Coronary artery (tissue), 2 donors: ENCODE data around the gene MTHFD2L.
A peak's percentile ranks its signal among the peaks of the same experiment; 100 is the strongest.

Experiments
- DNase-seq: peaks from one replicate; pipeline ENCODE4 v3.0.0-alpha.2; 2017; ENCODE audit warnings: low spot score
- H3K27ac ChIP-seq, 2 donors: fragments of 200-600 bp; sonication (generic); one replicate each; pipeline ENCODE4 v1.5.1; 2016 to 2019
- H3K4me3 ChIP-seq: fragments of 200-600 bp; sonication (generic); 2 replicates; pipeline ENCODE4 v1.5.1; 2016; ENCODE audit warnings: mild to moderate bottlenecking, moderate library complexity
- TF ChIP-seq, protein P1 (sequence below): fragments of 200-600 bp; sonication (generic); IDR thresholded peaks from one replicate; pipeline ENCODE4 v1.5.1; 2019; ENCODE audit warnings: antibody characterized with exemption

MTHFD2L gene

DNA sequence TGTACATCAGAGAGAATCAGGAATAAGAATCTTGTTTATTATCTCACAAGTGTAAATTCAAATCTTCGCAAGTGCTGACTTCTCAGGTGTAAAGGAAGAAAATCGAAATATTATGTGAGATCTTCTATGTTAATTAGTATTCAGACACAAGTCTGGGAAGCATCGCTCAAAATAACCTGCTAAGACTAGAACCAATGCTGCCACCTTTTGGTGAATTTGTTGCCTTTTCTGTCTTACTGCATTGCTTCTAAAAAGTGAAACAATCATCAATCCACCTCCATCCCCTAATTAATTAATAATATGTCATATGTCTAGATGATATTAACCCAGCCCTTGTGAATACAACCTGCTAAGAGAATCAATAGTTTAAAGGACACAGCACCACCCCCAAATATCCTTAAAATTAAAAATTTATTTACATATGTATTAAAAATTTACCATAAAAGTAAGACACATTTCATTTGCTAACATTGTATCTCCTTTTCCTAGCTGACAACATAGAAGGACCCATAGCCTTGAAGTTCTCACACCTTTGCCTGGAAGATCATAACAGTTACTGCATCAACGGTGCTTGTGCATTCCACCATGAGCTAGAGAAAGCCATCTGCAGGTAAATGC is 153.9 kb downstream of the MTHFD2L start:
- Histone ChIP-seq H3K4me3 (no peak overlapping the region), H3K27ac (no peak overlapping the region)
- no peak for DNase-seq
- TF ChIP-seq, protein P1, sequence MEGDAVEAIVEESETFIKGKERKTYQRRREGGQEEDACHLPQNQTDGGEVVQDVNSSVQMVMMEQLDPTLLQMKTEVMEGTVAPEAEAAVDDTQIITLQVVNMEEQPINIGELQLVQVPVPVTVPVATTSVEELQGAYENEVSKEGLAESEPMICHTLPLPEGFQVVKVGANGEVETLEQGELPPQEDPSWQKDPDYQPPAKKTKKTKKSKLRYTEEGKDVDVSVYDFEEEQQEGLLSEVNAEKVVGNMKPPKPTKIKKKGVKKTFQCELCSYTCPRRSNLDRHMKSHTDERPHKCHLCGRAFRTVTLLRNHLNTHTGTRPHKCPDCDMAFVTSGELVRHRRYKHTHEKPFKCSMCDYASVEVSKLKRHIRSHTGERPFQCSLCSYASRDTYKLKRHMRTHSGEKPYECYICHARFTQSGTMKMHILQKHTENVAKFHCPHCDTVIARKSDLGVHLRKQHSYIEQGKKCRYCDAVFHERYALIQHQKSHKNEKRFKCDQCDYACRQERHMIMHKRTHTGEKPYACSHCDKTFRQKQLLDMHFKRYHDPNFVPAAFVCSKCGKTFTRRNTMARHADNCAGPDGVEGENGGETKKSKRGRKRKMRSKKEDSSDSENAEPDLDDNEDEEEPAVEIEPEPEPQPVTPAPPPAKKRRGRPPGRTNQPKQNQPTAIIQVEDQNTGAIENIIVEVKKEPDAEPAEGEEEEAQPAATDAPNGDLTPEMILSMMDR, result peak; percentile 50

DNA sequence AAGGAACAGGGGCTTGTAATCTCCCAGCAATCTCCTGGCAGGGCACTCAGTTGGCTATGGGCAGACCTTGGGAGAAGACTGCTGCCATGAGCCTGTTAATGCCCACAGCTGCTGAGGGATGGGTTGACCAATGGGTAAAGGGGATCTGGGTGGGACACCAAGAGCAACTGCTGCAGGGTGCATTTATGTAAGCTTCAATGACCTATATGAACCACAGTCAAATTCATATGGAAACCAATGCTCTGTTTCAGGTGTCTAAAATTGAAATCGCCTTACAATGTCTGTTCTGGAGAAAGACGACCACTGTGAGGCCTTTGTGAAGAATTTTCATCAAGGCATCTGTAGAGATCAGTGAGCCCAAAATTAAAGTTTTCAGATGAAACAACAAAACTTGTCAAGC is 156.4 kb downstream of the MTHFD2L start:
- no peak for DNase-seq
- Histone ChIP-seq H3K4me3 (no peak overlapping the region), H3K27ac (no peak overlapping the region)
- TF ChIP-seq, protein P1, result no peak

DNA sequence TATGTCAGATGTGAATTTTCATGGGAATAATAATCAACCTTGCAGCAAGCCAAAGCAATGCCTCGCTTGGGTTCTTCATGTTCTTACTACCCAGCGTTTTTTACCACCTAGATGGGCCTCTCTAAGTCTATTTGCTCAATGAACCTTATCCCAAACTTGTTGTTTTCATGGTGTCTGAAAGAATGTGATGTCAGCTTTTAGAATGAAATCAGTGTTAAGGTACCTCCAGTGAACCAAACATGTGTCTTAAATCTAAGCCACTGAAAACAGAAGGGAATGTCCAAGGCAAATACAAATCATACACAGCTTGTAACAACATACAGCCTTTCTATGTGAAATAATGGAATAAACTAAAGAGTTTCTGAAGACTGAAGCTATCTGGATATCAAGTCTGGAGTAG is 157.0 kb downstream of the MTHFD2L start:
- DNase-seq, result no peak
- Histone ChIP-seq H3K27ac (no peak overlapping the region), H3K4me3 (no peak overlapping the region)
- TF ChIP-seq, protein P1, result no peak

DNA sequence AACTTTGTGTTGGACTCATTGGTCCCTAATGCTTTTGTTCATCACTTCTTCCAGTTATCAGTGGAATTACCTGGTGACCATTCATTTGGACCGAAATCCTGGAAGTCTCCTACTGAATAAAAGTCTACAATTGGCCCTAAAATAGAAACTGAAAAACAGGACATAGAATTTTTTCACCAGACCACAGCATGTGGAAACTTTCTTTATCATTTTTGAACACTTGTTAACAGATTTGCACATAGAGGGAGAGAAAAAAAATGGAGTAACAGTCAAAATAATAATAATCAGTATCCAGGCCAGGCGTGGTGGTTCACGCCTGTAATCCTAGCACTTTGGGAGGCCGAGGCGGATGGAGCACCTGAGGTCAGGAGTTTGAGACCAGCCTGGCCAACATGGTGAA is 157.5 kb downstream of the MTHFD2L start:
- TF ChIP-seq, protein P1, result no peak
- H3K4me3 ChIP-seq, result no peak overlapping the region
- H3K27ac ChIP-seq, result no peak overlapping the region
- DNase-seq, result no peak

DNA sequence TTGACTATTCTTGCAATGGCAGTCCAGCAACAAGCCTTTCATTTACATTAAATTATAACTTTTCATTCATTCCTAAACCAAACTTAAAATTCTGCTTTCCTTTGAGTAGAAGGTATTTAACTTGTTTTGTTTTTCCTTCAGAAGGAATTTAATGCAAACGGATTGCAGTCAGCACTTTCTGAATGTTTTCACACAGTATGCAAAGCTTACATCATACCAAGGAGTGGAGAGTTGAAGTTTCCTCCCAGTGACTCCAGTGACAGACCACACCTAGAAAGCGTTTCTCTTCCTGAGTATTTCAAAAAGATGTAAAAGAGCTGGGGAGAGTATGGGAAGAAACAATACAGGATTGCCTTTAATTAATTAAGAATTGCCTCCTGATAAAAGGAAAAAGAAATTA is 158.5 kb downstream of the MTHFD2L start:
- Histone ChIP-seq H3K27ac (no peak overlapping the region), H3K4me3 (no peak overlapping the region)
- TF ChIP-seq, protein P1, result no peak
- DNase-seq, result no peak

DNA sequence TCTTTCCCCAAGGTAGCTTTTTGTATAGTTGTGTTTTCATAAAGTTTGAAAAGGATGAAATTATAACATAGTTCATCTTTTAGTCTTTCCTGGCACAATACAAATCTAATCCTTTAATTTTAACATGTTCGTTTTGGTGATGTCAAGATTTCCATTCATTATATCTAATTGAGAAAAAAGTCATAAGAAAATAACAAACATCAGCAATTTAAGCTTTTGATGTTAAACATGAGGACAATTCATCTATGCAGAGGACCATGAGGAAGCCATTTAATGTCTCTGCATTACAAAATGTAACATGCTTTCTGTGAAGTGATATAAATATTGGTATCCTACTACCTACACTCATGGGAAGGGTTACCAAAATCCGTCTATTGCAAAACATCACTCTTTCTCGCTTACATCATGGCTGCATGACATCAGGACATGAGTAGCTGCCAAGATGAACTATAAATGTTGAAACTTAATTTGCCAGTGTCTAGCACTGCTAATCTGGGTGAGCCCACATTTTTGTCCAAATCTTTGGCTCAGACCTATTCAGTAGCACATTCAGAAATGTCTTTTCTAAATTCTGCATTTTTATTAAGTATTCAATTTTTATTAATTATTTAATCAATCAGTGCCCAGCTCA is 159.8 kb downstream of the MTHFD2L start:
- Histone ChIP-seq H3K4me3 (no peak overlapping the region), H3K27ac (no peak overlapping the region)
- TF ChIP-seq, protein P1, result no peak
- DNase-seq, result no peak

DNA sequence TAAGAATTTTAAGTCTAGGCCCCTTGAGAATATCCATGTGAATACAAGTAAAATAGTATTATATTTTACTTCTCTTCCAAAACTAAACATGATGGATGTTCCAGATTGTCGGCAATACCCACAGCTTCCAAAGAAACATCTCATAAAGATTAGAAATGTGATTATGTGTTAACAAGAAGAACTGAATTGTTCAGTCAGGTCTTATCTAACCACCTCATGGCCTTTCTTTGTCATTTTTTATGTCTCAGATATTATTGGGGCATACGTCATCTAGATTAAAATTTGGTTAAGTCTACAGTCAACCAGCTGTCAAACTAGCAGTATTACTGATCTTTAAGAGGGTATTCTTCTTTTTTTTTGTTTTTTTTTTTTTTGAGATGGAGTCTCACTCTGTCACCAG is 160.4 kb downstream of the MTHFD2L start:
- TF ChIP-seq, protein P1, result no peak
- H3K27ac ChIP-seq, result no peak overlapping the region
- no peak for DNase-seq
- no peak overlapping the region for H3K4me3 ChIP-seq
